GM12801 (cell line): Measurements from ENCODE around the gene EPB41L2.

ENCODE experiments used
- CTCF ChIP-seq: IDR thresholded peaks from one replicate; pipeline ENCODE4 v1.5.1; 2011; ENCODE audit warnings: control low read depth; ENCODE audit not compliant: insufficient read length; ENCODE audit errors: extremely low read depth

Gene EPB41L2

GRCh38 chr6:130967502-130968445 is 95.3 kb downstream of the EPB41L2 start:
- no peak for TF ChIP-seq CTCF

- no peak for TF ChIP-seq CTCF
These were observed 96.6 kb downstream of the EPB41L2 start for GRCh38 chr6:130966344-130966980.

DNA sequence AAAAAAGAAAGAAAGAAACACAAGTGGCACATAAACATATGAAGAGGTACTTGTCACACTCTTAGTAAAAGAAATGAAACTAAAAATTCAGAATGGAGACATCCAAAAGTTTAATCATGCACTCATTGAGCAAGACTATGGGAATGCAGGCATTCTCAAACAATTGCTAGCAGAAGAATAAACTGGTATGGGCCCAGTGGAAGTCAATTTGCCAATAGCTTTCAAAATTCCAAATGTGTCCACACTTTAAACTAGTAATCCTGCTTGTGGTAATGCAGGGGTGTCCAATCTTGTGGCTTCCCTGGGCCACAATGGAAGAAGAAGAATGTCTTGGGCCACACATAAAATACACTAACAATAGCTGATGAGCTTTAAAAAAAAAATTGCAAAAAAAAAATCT is 97.4 kb downstream of the EPB41L2 start:
- no peak for TF ChIP-seq CTCF

- TF ChIP-seq CTCF, result no peak
These were observed 98.0 kb downstream of the EPB41L2 start for GRCh38 chr6:130964808-130965604.

- no peak for TF ChIP-seq CTCF
These were observed 98.8 kb downstream of the EPB41L2 start for GRCh38 chr6:130964289-130964688.

DNA sequence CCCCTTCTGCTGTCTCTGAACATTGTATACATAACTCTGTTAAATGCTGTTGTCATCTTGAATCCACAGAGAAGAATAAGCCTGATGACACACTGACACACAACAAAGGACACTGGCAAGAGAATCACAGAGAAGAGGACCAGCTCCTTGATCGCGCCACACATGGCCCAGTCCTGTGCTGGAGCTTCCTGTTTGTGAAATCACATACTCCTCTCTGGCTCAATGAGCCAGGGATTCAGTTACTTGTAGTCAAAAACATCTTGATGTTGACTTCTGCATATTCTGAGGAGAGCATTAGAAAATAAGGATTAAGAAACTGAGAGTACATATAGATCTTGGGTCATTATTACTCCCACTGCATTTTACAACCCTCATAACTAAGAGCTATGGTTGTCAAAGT is 100.1 kb downstream of the EPB41L2 start:
- no peak for TF ChIP-seq CTCF

DNA sequence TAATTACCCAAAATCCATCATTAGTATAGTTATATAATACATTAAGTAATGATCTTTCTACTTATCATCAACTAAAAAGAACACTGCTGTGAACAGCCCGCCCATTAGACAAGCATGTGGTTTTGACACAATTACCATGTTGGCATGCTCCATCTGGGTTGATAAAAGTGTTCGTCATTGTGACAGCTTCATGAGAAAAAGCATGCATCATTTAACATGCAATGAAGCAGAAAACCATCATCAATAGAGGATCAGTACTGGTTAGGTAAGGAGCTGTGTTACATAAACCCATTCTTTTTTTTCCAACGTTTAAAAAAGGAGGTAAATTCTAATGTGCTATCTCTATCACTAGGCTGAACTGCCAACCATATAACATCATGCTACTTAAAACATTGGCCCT is 101.9 kb downstream of the EPB41L2 start:
- TF ChIP-seq CTCF, result no peak
